ENCODE measurements around the gene OPA3. TPM values are rescaled to one million over a fixed set of nuclear protein-coding genes. Genes with fewer than 3 reads are reported as not detected.

The OPA3 gene
- total and polyA plus RNA-seq, 10 of the 15 experiments (the other 5 are each of a cell fraction or from before 2014, with no cell fraction given) = 2.2 to 24.3 (median 13.3) TPM

- no peaks in the 10 kb centered on the region for H3K27me3 ChIP-seq (replicated peaks in 1 of 2; ENCODE audit: control insufficient read depth in 2 of 2, insufficient read depth in 2 of 2, low read length in 1 of 2)
- no peak for DNase-seq (ENCODE audit: low read depth, low spot score)
- ChIA-PET SMC1A (ENCODE audit: uncharacterized antibody, unreplicated experiment) (no interaction called here), CTCF (no interaction called here), POLR2A (no interaction called here), RAD21 (ENCODE audit: unreplicated experiment) (interaction anchor here (0.6 kb wide), 1 partner anchor 231 kb away, joined by 5 read pairs; no protein-coding TSS in a partner anchor)
- WGBS (ENCODE audit: insufficient coverage, insufficient replicate concordance, low lambda C conversion rate, missing lambda C conversion rate) = 18% methylated on average over 4 of the region's 4 CpGs
- no peaks in the 10 kb centered on the region for H4K20me1 ChIP-seq (ENCODE audit: control insufficient read depth, insufficient read depth)
- no peaks in the 10 kb centered on the region; the same call in 1 of the 2 replicates for H3K4me1 ChIP-seq (ENCODE audit: control insufficient read depth, insufficient read depth, low read length)
- no peak overlapping the region for H3K9ac ChIP-seq (ENCODE audit: control insufficient read depth, insufficient read depth, low read length)
- no peak overlapping the region for H2AFZ ChIP-seq (ENCODE audit: control insufficient read depth, low read depth, low read length)
- no peak overlapping the region for H3K4me3 ChIP-seq
- no peaks in the 10 kb centered on the region; the same call in 2 of the 3 replicates for H3K9me3 ChIP-seq (replicated peaks; ENCODE audit: control insufficient read depth, insufficient read depth, low read length)
- H3K36me3 ChIP-seq (ENCODE audit: control insufficient read depth in 2 of 2, insufficient read depth in 2 of 2, low read length in 1 of 2) = no peaks in the 10 kb centered on the region
- no peak for ATAC-seq
- H3K27ac ChIP-seq (ENCODE audit: control insufficient read depth, insufficient read depth) = no peak overlapping the region
- H3K79me2 ChIP-seq (ENCODE audit: control insufficient read depth, insufficient read depth, low read length) = no peaks in the 10 kb centered on the region
- no TSS peak for BruUV-seq (replicated peaks)
- FAIRE-seq = no peak
- TF ChIP-seq BCL3 (IDR thresholded peaks at IDR 0.05; ENCODE audit: borderline replicate concordance, insufficient read depth, low read depth, low read length, poor library complexity, severe bottlenecking) = no peak
- no peak for TF ChIP-seq TCF12 (IDR thresholded peaks at IDR 0.05; ENCODE audit: low read depth, low read length)
- TF ChIP-seq SMAD5 (IDR thresholded peaks at IDR 0.05; ENCODE audit: low read depth) = no peak
- TF ChIP-seq NKRF (conservative IDR thresholded peaks at IDR 0.05) = no peak
- no peak for TF ChIP-seq RB1 (IDR thresholded peaks at IDR 0.05; ENCODE audit: borderline replicate concordance)
- no peak for TF ChIP-seq BACH1 (IDR thresholded peaks at IDR 0.05; ENCODE audit: borderline replicate concordance)
- no peak for TF ChIP-seq ASH2L (IDR thresholded peaks at IDR 0.05; ENCODE audit: borderline replicate concordance, low read depth)
- no peak for TF ChIP-seq REST (IDR thresholded peaks at IDR 0.05; ENCODE audit: low read depth, low read length)
- TF ChIP-seq TCF7 (IDR thresholded peaks at IDR 0.05; ENCODE audit: borderline replicate concordance) = no peak
- no peak for TF ChIP-seq GABPA (IDR thresholded peaks at IDR 0.05; ENCODE audit: low read depth)
- TF ChIP-seq CREB1 (IDR thresholded peaks at IDR 0.05; ENCODE audit: low read depth) = no peak
- TF ChIP-seq STAT3 (IDR thresholded peaks at IDR 0.05; ENCODE audit: low read depth, low read length) = no peak
- TF ChIP-seq IRF5 (IDR thresholded peaks at IDR 0.05; ENCODE audit: borderline replicate concordance) = no peak
- no peak for TF ChIP-seq USF2 (IDR thresholded peaks at IDR 0.05; ENCODE audit: borderline replicate concordance, low read depth, low read length)
- no peak for TF ChIP-seq ETV6 (conservative IDR thresholded peaks at IDR 0.05 in 1 of 2, IDR thresholded peaks at IDR 0.05 in 1 of 2; ENCODE audit: borderline replicate concordance in 1 of 2, low read depth in 1 of 2)
- intact Hi-C loops (cut with micrococcal nuclease; ENCODE audit: unreplicated experiment) (no loop called here), in situ Hi-C loops (cut with MboI) (no loop called here)
- H3K4me2 ChIP-seq (ENCODE audit: control insufficient read depth, insufficient read depth) = no peak overlapping the region
Measured at GRCh38 chr19:45592366-45592765, 7.8 kb upstream of the OPA3 start.

Data from GM12878 (cell line).